Astrocyte (in vitro differentiated cells and primary cell): Measurements from ENCODE around the gene ZBTB17.

Experiments
- EZH2 ChIP-seq: IDR thresholded peaks from 2 replicates; pipeline ENCODE4 v1.6.1; 2012; ENCODE audit warnings: mild to moderate bottlenecking, low read length, inconsistent platforms; ENCODE audit not compliant: insufficient read depth
- TF ChIP-seq, protein P1 (sequence below): IDR thresholded peaks from 2 replicates; pipeline ENCODE4 v1.5.1; 2011; ENCODE audit warnings: low read depth, mild to moderate bottlenecking, inconsistent platforms, low read length, moderate library complexity; ENCODE audit not compliant: insufficient read depth

DNA sequence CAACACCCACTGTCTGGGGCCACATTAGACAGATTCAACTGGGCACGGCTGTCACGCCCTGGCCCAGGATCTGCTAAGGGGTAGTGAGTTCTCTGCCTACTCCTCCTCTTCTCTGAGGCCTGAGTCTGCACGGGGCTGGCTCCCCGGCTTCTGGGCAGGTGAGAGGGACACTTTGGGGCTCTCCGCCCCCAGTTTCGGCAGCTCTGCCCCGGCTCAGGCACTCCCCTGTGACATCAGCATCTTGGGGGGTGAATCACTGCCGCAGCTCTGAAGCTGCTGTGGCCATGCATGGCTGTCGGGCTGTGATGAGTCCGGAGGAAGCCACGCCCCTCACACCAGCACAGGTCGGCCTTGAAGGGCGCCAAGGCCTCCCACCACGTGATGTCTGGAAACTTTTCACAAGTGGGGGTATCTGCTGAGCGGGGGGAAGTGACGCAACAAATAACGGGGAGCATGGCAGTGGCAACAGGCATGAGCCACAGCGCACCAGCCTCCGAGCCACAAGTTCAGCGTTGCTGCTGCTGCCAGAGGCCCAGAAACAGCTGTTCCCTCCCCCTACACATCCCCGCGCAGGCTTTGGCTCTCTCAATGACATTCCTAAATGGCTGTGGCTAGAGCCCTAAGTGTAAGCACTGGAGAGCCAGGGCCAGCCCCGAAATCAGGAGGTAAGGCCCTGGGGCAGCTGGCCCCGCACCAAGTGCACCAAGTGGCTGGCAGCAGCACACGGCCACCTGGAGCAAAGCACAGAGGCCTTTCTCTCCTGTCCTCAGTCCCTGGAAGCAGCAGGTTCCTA is 26.3 kb downstream of the ZBTB17 start:
- TF ChIP-seq, protein P1, sequence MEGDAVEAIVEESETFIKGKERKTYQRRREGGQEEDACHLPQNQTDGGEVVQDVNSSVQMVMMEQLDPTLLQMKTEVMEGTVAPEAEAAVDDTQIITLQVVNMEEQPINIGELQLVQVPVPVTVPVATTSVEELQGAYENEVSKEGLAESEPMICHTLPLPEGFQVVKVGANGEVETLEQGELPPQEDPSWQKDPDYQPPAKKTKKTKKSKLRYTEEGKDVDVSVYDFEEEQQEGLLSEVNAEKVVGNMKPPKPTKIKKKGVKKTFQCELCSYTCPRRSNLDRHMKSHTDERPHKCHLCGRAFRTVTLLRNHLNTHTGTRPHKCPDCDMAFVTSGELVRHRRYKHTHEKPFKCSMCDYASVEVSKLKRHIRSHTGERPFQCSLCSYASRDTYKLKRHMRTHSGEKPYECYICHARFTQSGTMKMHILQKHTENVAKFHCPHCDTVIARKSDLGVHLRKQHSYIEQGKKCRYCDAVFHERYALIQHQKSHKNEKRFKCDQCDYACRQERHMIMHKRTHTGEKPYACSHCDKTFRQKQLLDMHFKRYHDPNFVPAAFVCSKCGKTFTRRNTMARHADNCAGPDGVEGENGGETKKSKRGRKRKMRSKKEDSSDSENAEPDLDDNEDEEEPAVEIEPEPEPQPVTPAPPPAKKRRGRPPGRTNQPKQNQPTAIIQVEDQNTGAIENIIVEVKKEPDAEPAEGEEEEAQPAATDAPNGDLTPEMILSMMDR: no peak
- no peak for TF ChIP-seq EZH2
